Thymus (tissue), 11 donors: ENCODE data around the gene GEMIN8. TPM values are rescaled to one million over a fixed set of nuclear protein-coding genes. Genes with fewer than 3 reads are reported as not detected.

Experiments
- DNase-seq, 9 donors: peaks; one replicate each; pipeline ENCODE4 v3.0.0-alpha.2; 2013; ENCODE audit warnings: low spot score in 9 of 9, low read depth in 6 of 9, missing footprints in 1 of 9
- H3K27ac ChIP-seq, 2 donors: one replicate each; pipeline ENCODE4 v1.5.1; 2013; ENCODE audit warnings: control low read depth in 1 of 2, low read depth in 1 of 2, low read length in 1 of 2, mild to moderate bottlenecking in 1 of 2, moderate library complexity in 1 of 2
- H3K27me3 ChIP-seq, 2 donors: one replicate each; pipeline ENCODE4 v1.5.1; 2013; ENCODE audit warnings: low read length in 1 of 2; ENCODE audit not compliant: control insufficient read depth in 2 of 2, insufficient read depth in 1 of 2
- H3K36me3 ChIP-seq, 2 donors: one replicate each; pipeline ENCODE4 v1.5.1; 2013; ENCODE audit warnings: low read length in 1 of 2, mild to moderate bottlenecking in 1 of 2, moderate library complexity in 1 of 2; ENCODE audit not compliant: control insufficient read depth in 2 of 2, insufficient read depth in 2 of 2
- H3K4me1 ChIP-seq, 2 donors: one replicate each; pipeline ENCODE4 v1.5.1; 2013; ENCODE audit warnings: low read length in 2 of 2; ENCODE audit not compliant: control insufficient read depth in 2 of 2, insufficient read depth in 2 of 2
- H3K4me3 ChIP-seq, 2 donors: one replicate each; pipeline ENCODE4 v1.5.1; 2013; ENCODE audit warnings: low read length in 2 of 2, control low read depth in 1 of 2, mild to moderate bottlenecking in 1 of 2
- H3K9me3 ChIP-seq, 2 donors: one replicate each; pipeline ENCODE4 v1.5.1; 2013; ENCODE audit warnings: low read length in 1 of 2, mild to moderate bottlenecking in 1 of 2; ENCODE audit not compliant: control insufficient read depth in 2 of 2, insufficient read depth in 1 of 2
- WGBS: extraction: QIAGEN DNeasy Blood & Tissue Kit; methylation state at CpG from one replicate; pipeline ENCODE4 v1.1.7; 2013; 5-methylcytosine and 5-hydroxymethylcytosine counted together
- polyA plus RNA-seq: library from polyadenylated mRNA; stranded (reverse); fragments of 200-250 nt; gene quantifications from one replicate; pipeline ENCODE4 v1.2.3, GENCODE V29; 2013
- total RNA-seq: library from RNA; stranded (reverse); fragments of 120-200 nt; gene quantifications from one replicate; pipeline ENCODE4 v1.2.4, GENCODE V29; 2013
- donor health status: healthy.

Gene GEMIN8
- total and polyA plus RNA-seq, 2 donors = 12.8 to 20.7 TPM

DNA sequence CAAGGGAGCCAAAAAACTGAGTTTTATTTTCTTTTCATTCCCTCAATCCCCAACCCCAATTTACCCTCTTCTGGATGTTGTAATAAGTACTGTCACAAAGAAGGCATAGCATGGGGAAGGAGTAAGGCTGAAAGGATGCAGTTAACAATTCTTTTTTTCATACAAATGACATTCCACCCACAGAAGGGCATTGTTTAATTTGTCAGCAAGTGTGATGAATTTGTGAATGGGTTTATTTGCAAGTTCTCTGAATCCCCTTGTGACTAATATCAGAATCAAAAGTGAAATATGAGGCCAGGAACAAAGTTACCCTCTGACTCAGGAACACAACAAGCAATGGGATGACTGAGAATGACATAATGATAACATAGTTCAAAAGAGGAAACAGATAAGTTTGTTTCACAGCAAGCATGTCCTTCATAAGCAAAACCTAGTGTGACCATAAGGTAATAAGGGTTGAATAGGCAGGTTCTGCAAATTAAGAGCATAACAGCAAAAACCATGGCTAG lies 2.1 kb downstream of the GEMIN8 start:
- H3K4me3 ChIP-seq = no peak overlapping the region
- no peak for DNase-seq
- no peak overlapping the region for H3K27ac ChIP-seq
- H3K27me3 ChIP-seq = peaks cover 0 to 5% of the 10 kb centered on the region in 2 donors
- peaks cover 0 to 5% of the 10 kb centered on the region in 2 donors for H3K9me3 ChIP-seq
- peaks cover 0 to 10% of the 10 kb centered on the region in 2 donors for H3K4me1 ChIP-seq
- no peaks in the 10 kb centered on the region for H3K36me3 ChIP-seq

DNA sequence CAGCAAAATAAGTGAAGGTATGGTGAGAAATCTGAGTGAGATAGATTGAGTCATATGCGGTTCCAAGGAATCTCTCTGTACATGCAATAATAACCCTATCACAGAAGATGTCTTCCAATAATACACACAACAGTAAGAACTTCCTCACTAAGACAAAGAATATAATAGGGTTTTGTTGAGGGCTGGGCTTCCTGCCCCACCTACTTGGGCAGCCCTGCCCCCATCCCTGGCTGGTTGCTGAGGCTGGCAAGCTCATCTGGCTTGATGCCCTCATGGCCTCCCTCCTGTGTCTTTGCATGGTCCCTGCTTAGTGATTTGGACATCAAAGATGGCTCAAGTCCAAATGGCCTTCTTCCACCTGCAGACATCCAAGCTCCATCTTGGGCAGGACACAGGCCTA lies 2.7 kb downstream of the GEMIN8 start:
- no peaks in the 10 kb centered on the region for H3K36me3 ChIP-seq
- H3K9me3 ChIP-seq = peaks cover 0 to 5% of the 10 kb centered on the region in 2 donors
- no peak overlapping the region for H3K27ac ChIP-seq
- H3K4me1 ChIP-seq = peaks cover 0 to 9% of the 10 kb centered on the region in 2 donors
- peaks cover 0 to 5% of the 10 kb centered on the region in 2 donors for H3K27me3 ChIP-seq
- 96% methylated on average over 1 of the region's 1 CpG for WGBS
- no peak overlapping the region for H3K4me3 ChIP-seq
- DNase-seq = peak in 2 of 9 donors; percentile 8 to 22

DNA sequence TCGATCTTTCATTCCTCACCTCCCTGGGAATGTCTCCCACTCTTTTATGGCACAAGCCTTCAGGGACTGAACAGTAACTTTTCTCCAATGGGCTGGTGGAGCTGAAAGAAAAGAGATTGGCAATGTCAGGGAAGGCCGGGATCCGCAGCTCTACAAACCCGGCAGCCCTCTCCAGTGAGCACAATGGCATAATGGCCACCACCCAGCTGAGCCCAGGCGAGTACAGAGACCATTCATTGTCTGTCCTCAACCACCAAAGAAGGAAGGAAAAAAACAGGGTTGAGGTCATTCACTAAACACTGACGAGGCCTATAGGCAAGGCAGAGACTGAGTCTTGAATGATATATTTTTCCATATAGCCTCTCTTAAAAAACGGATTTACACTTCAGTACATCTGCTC lies 3.6 kb downstream of the GEMIN8 start:
- no peaks in the 10 kb centered on the region for H3K36me3 ChIP-seq
- no peak overlapping the region for H3K27ac ChIP-seq
- peaks cover 0 to 5% of the 10 kb centered on the region in 2 donors for H3K27me3 ChIP-seq
- H3K4me1 ChIP-seq = peaks cover 0 to 6% of the 10 kb centered on the region in 2 donors
- WGBS = 71% methylated on average over 7 of the region's 7 CpGs
- H3K9me3 ChIP-seq = peaks cover 0 to 5% of the 10 kb centered on the region in 2 donors
- DNase-seq = no peak
- H3K4me3 ChIP-seq = no peak overlapping the region

DNA sequence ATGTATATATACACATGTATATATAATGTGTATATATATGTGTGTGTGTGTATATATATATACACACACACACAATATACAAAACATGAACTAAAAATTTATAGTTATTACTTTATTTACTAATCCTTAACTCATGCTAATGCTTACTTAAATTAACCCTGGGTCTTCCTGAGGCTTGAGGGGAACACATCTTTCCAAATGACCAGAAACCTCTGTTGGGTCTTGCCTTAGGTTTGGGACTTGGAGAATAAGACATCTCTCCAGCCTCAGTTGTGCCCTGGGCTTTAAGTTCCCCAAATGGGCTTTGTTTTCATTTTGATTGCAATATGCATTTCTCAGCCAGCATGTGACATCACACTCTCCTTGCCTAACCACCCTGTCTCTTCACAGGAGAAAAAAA lies 7.7 kb downstream of the GEMIN8 start:
- no peaks in the 10 kb centered on the region for H3K4me1 ChIP-seq
- DNase-seq = no peak
- H3K27ac ChIP-seq = no peak overlapping the region
- peaks cover 5 to 15% of the 10 kb centered on the region in 2 donors for H3K36me3 ChIP-seq
- H3K27me3 ChIP-seq = no peaks in the 10 kb centered on the region
- no peaks in the 10 kb centered on the region for H3K9me3 ChIP-seq
- no peak overlapping the region for H3K4me3 ChIP-seq

DNA sequence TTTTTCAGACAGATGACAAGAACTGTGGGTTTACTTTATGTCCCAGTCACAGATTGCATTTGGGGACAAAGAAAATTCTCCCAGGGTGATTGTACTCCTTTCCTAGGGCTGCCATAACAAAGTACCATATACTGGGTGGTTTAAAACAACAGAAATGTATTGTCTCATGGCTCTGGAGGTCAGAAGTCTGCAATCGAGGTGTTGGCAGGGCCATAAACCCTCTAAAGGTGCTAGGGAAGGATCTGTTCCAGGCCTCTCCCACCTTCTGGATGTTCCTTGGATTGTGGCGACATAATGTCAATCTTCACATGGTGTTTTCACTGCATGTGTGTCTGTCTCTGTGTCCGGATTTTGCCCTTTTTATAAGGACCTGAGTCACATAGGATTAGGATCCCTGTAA lies 12.3 kb downstream of the GEMIN8 start:
- Histone ChIP-seq H3K27ac (no peak overlapping the region), H3K36me3 (peaks cover 5 to 17% of the 10 kb centered on the region in 2 donors), H3K4me3 (no peak overlapping the region), H3K27me3 (no peaks in the 10 kb centered on the region), H3K4me1 (no peaks in the 10 kb centered on the region), H3K9me3 (no peaks in the 10 kb centered on the region)
- DNase-seq = no peak
- WGBS = 97% methylated on average over 3 of the region's 3 CpGs

DNA sequence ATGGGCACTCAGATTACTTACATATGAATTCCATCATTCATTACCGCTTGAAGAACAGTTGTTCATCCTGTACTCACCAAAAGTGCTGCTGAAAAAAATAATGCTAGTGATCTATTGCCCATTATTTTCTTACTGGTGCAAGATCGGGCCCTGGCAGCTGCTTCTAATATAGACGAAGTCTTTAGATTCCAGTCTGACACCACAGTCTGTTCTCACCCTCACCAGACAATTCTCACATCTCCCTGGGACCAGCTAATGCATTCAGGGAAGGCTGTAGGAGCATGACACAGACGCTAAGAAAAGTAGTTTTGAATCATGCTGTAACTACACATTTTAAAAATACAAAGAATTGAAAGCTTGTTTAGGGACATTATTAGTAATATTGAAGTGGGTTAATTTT lies 13.8 kb downstream of the GEMIN8 start:
- Histone ChIP-seq H3K36me3 (peaks cover 5 to 17% of the 10 kb centered on the region in 2 donors), H3K27ac (no peak overlapping the region), H3K27me3 (no peaks in the 10 kb centered on the region), H3K4me1 (no peaks in the 10 kb centered on the region), H3K9me3 (no peaks in the 10 kb centered on the region), H3K4me3 (no peak overlapping the region)
- no peak for DNase-seq
- 95% methylated on average over 4 of the region's 4 CpGs for WGBS

DNA sequence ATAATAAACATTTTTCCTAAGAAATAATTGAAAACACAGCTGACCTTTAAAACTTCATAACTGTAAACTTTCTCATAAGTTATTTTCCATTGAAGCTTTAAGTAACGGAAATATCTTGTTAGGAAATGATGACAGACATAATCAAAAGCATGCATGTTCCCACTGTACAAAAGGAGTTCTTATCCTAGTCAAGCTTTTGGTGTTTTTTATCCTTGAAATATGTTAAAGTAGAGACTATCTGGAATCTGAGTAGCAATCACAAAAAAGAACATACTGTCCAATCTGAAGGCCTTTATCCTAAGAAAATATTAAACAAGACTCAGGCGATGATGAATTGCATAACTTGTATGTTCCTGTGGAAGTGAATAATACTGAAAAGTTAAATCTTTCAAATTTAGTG lies 14.4 kb downstream of the GEMIN8 start:
- no peaks in the 10 kb centered on the region for H3K4me1 ChIP-seq
- no peaks in the 10 kb centered on the region for H3K27me3 ChIP-seq
- no peak overlapping the region for H3K4me3 ChIP-seq
- peaks cover 5 to 14% of the 10 kb centered on the region in 2 donors for H3K36me3 ChIP-seq
- WGBS = 97% methylated on average over 2 of the region's 2 CpGs
- no peak for DNase-seq
- no peak overlapping the region for H3K27ac ChIP-seq
- no peaks in the 10 kb centered on the region for H3K9me3 ChIP-seq

DNA sequence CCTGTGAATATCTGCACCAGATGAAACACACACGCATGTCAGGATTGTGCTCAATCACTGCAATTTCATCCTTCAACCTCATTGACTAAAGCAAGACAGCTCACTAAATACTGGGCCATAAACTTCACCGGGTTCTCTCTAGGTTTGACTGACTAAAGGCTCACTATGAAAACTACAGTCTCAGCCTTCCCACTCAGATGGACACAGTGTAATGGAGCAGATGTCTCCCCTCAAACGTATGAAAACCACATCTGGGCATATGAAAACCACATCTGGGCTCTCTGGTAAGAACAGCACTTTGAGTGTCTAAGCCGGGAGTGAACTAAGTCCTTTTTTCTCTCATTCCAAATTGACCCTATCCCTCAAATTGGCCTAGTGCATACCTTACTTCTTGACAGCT lies 15.2 kb downstream of the GEMIN8 start:
- no peaks in the 10 kb centered on the region for H3K4me1 ChIP-seq
- H3K36me3 ChIP-seq = peaks cover 0 to 7% of the 10 kb centered on the region in 2 donors
- WGBS = 69% methylated on average over 4 of the region's 4 CpGs
- H3K9me3 ChIP-seq = no peaks in the 10 kb centered on the region
- no peaks in the 10 kb centered on the region for H3K27me3 ChIP-seq
- H3K27ac ChIP-seq = no peak overlapping the region
- no peak overlapping the region for H3K4me3 ChIP-seq
- DNase-seq = no peak

DNA sequence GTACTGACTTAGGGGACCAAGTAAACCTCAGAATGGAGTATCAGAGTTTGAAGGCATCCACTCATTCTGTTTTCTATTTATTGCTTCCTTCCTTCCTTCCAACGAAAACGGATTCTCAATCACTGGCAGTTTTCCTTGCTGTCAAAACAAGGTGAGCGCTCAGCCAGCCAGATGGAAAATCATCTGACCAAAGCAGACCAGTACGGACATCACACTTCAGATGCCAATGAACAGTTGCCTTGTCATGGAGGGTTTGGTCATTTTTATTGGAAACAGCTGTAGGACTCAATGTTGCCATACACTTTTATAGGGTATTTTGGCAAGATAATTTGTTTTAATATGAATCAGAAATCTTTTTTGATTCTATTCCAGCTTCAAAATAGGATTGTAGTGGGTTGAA lies 16.6 kb downstream of the GEMIN8 start:
- no peaks in the 10 kb centered on the region for H3K4me1 ChIP-seq
- H3K4me3 ChIP-seq = no peak overlapping the region
- H3K27me3 ChIP-seq = no peaks in the 10 kb centered on the region
- peaks cover 8 to 9% of the 10 kb centered on the region in 2 donors for H3K36me3 ChIP-seq
- H3K27ac ChIP-seq = no peak overlapping the region
- DNase-seq = no peak
- H3K9me3 ChIP-seq = no peaks in the 10 kb centered on the region
- 86% methylated on average over 4 of the region's 4 CpGs for WGBS

DNA sequence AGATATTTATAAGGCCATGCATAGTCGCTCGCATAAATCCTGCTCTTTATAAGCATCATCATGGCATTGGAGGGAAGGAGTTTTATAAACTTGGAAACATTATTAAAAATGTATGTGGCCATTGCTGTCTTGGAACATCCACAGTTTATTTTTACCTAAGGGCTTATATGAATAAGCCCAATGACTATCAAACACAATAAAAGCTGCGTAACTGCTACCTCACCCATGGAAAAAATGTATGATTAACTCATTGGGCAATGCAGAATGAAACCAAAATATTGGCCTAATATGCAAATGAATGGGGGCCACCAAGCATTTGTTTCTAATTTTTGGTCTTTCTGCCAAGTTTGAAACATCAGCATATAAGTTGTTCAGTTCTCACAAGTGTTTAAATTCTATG lies 19.1 kb downstream of the GEMIN8 start:
- H3K4me3 ChIP-seq = no peak overlapping the region
- over 99% methylated on average over 3 of the region's 3 CpGs for WGBS
- H3K27ac ChIP-seq = no peak overlapping the region
- H3K4me1 ChIP-seq = no peaks in the 10 kb centered on the region
- H3K27me3 ChIP-seq = no peaks in the 10 kb centered on the region
- no peaks in the 10 kb centered on the region for H3K9me3 ChIP-seq
- DNase-seq = no peak
- peaks cover 9 to 10% of the 10 kb centered on the region in 2 donors for H3K36me3 ChIP-seq
